ENCODE measurements around the gene UBTD2. TPM values are rescaled to one million over a fixed set of nuclear protein-coding genes. Genes with fewer than 3 reads are reported as not detected.

UBTD2 gene
- polyA plus RNA-seq, 1 experiment = 33.3 TPM

DNA sequence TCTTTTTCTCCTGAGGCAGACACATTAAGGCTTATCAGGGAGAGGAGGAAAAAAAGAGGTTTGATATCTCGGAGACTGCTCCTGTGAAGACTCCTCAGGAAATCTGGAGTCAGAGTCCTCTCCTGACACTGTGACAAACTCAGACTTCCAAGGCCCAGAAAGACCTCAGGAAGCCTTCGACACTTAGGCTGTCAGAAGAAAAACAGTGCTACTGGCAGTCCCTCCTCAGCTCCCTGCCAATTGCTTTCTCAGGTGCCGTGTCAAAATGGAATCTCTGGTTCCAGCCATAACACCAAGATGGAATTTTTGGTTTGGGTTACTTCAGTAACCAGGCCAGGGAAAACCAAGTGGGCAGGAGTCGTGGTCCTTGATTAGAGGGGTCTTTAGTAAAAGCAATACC is 99.7 kb downstream of the UBTD2 start:
- no peak for DNase-seq (ENCODE audit: low read depth, low spot score)
- Histone ChIP-seq H3K4me3 (ENCODE audit: low read depth, low read length) (no peak overlapping the region), H3K27ac (ENCODE audit: low read depth, low read length) (no peak overlapping the region), H3K27me3 (ENCODE audit: control insufficient read depth, insufficient read depth, low read length) (no peaks in the 10 kb centered on the region), H3K9me3 (ENCODE audit: control insufficient read depth, insufficient read depth, low read length) (no peaks in the 10 kb centered on the region; the same call in 1 of the 2 replicates)
- ChIA-PET POLR2A (no interaction called here), CTCF (interaction anchor here (1.7 kb wide), 1 partner anchor 110 kb away, joined by 4 read pairs; no protein-coding TSS in a partner anchor)
- TF ChIP-seq, protein P1, sequence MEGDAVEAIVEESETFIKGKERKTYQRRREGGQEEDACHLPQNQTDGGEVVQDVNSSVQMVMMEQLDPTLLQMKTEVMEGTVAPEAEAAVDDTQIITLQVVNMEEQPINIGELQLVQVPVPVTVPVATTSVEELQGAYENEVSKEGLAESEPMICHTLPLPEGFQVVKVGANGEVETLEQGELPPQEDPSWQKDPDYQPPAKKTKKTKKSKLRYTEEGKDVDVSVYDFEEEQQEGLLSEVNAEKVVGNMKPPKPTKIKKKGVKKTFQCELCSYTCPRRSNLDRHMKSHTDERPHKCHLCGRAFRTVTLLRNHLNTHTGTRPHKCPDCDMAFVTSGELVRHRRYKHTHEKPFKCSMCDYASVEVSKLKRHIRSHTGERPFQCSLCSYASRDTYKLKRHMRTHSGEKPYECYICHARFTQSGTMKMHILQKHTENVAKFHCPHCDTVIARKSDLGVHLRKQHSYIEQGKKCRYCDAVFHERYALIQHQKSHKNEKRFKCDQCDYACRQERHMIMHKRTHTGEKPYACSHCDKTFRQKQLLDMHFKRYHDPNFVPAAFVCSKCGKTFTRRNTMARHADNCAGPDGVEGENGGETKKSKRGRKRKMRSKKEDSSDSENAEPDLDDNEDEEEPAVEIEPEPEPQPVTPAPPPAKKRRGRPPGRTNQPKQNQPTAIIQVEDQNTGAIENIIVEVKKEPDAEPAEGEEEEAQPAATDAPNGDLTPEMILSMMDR (IDR thresholded peaks at IDR 0.05; ENCODE audit: low read depth, low read length) = no peak

DNA sequence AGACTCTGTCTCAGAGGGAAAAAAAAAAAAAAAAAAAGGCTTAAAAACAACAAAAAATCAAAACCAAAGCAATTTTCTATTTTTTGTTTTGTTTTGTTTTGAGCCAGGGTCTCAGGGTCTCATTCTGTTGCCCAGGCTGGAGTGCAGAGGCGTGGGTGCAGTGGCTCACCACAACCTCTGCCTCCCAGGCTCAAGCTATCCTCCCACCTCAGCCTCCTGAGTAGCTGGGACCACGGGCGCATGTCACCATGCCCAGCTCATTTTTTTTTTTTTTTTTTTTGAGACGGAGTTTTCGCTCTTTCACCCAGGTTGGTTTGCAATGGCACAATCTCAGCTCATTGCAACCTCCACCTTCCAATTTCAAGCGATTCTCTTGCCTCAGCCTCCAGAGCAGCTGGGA is 101.3 kb downstream of the UBTD2 start:
- H3K27me3 ChIP-seq (ENCODE audit: control insufficient read depth, insufficient read depth, low read length) = no peaks in the 10 kb centered on the region
- no peak overlapping the region for H3K27ac ChIP-seq (ENCODE audit: low read depth, low read length)
- H3K4me3 ChIP-seq (ENCODE audit: low read depth, low read length) = no peak overlapping the region
- ChIA-PET POLR2A (interaction anchor here (0.6 kb wide), 2 partner anchors 44 to 176 kb away, joined by 3 to 11 read pairs; partner anchors contain the start of gene FBXW11), CTCF (interaction anchor here (0.6 to 0.7 kb wide), 4 partner anchors 40 to 270 kb away, joined by 3 to 10 read pairs (median 3); no protein-coding TSS in a partner anchor)
- DNase-seq (ENCODE audit: low read depth, low spot score) = no peak
- TF ChIP-seq, protein P1 (IDR thresholded peaks at IDR 0.05; ENCODE audit: low read depth, low read length) = no peak
- H3K9me3 ChIP-seq (ENCODE audit: control insufficient read depth, insufficient read depth, low read length) = no peaks in the 10 kb centered on the region; the same call in 1 of the 2 replicates

DNA sequence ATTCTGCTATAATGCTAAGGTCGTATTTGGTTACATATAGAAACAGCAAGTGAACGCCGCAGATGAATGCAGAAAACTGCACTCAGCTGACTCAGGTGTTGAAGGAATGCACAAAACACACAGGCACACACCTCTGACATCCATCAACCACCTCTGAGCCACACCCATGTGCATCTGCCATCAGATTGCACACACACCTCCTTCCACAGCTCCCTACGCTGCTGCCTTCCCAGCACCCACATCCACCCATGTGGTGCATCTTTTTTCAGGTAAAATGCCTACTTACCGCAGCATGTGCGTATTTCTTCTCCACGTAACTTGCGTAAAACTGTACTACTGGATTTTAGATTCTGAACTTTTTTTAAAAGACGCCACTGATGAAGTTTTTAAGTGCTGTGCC is 102.6 kb downstream of the UBTD2 start:
- no peak for DNase-seq (ENCODE audit: low read depth, low spot score)
- POLR2A ChIA-PET = no interaction called here
- Histone ChIP-seq H3K4me3 (ENCODE audit: low read depth, low read length) (no peak overlapping the region), H3K9me3 (ENCODE audit: control insufficient read depth, insufficient read depth, low read length) (no peaks in the 10 kb centered on the region; the same call in 1 of the 2 replicates), H3K27me3 (ENCODE audit: control insufficient read depth, insufficient read depth, low read length) (no peaks in the 10 kb centered on the region), H3K27ac (ENCODE audit: low read depth, low read length) (no peak overlapping the region)
- CTCF ChIA-PET = no interaction called here
- TF ChIP-seq, protein P1 (IDR thresholded peaks at IDR 0.05; ENCODE audit: low read depth, low read length) = no peak

DNA sequence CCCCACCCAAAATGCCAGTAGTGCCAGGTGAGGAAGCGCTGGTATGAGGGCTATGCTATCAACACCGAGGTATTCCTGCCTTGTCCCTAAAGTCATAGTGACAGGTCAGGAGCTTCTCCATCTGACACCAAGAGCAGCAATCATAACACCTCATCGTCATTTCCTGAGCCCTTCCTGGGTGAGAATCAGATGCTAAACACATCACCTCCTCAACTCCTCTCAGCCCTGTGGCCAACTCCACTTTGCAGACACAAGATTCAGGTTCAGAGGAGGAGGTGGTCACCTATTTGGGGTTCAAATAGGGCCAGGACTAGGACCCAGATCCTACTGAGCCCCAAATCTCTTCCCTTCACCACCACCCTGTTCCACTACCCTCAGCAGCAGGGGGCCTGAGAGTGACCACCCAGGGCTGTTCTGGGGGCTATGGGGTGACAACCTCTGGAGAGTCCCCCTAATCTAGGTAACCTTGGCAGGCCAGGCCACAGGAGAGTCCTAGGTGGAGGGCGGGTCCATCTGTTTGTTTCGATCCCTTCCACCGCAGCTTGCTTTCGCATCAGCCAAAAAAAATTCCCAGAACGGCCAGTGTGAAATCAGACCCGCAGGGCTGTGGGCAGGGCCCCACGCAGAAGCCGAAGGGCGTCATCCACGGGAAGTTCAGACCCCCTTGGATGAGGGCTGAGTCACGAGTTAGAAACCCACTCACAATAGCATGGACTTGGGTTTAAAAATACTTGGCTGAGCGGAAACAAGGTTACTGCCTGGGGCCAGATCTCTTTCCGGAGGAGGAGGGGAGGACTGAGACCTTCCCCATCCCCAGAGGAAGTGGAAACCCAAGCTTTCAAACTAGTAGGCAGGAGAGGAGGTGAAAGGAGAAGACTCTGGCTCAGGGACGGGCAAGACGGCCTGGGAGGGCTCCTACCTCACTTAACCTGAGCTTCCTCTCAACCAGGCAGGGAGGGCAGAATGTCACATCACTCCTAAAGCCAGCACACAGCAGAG is 104.3 kb downstream of the UBTD2 start:
- DNase-seq (ENCODE audit: low read depth, low spot score) = no peak
- Histone ChIP-seq H3K27ac (ENCODE audit: low read depth, low read length) (peak overlapping the region; percentile 2), H3K27me3 (ENCODE audit: control insufficient read depth, insufficient read depth, low read length) (no peaks in the 10 kb centered on the region), H3K9me3 (ENCODE audit: control insufficient read depth, insufficient read depth, low read length) (no peaks in the 10 kb centered on the region; the same call in 1 of the 2 replicates), H3K4me3 (ENCODE audit: low read depth, low read length) (no peak overlapping the region)
- CTCF ChIA-PET = interaction anchor here (0.6 to 2.0 kb wide), 2 partner anchors 9 to 283 kb away, joined by 6 to 12 read pairs; partner anchors contain the start of gene STK10
- TF ChIP-seq, protein P1 (IDR thresholded peaks at IDR 0.05; ENCODE audit: low read depth, low read length) = no peak
- POLR2A ChIA-PET = no interaction called here
